GM18909 (cell line): ENCODE measurements around the gene IFI27L2.
A peak's percentile ranks its signal among the peaks of the same experiment; 100 is the strongest.
"Not testable (repeated sequence)": the region's sequence is repeated elsewhere in the genome, so short reads cannot be mapped to it uniquely, and the experiment has no call there.

Experiments used
- ATAC-seq: cut with Tn5 transposase; IDR thresholded peaks from one replicate; pipeline ENCODE4 v1.9.1; 2021; ENCODE audit warnings: mild to moderate bottlenecking; ENCODE audit not compliant: unreplicated experiment, poor library complexity

The IFI27L2 gene

GRCh38 chr14:94129111-94129757 is at the start of gene IFI27L2:
TSS of gene IFI27L2 (minus strand) at chr14:94129604. CDS start at chr14:94129564, 40 bp downstream.
- peak; percentile 86 for ATAC-seq

DNA sequence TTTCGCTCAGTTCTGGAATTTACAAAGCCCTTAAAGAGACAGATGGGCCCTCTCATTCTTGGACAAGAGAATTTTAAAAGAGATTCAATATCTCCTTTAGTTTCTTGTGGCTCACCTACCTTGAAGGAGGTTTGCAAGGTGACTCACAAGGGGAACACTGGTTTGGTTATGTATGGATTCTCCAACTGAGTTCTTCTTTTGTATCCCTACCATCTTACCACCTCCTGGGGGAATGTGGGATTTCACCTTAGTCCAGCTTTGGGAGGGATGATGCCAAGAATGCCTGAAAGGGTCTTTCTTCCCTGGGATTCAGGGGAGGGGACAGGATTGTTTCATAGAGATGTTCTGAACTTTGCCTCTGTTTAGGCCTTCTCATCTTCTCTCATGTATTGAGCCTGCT is 48.4 kb upstream of the IFI27L2 start:
- no peak for ATAC-seq

DNA sequence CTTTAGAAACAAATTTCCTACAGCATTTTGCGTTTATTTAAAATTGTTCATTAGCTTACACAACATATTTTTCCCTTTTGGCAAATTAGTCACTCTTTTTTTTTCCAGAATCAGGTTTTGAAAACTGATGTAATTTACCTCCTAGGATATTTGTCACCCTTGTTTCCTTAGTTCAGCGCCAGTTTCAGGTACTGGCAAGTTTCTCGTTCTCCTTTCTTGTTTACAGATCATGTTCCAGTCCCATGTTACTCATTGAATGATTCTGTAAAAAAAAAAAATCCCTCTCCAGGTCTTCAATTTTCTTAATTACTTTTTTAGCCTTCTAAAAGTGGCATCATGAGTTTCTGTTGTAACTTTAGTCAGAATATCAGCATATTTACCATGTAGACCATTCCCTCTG is 47.4 kb upstream of the IFI27L2 start:
- no peak for ATAC-seq

DNA sequence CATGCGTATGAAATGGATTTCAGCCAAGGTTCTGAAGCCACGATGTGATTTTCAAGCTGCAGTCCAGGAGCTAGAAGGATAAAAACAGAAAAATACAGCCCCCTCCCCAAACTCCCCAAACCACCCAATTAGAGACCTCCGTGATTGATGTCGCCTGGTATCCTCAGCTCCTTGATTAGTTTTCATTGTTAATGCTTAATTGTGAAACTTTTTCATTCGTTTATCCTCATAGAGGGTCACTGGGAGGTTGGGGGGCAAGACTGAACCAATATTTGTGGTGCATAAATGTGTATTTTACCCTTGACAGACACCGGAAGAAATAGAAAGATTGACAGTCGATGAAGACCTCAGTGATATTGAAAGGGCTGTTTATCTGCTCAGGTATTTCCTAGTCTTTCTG is 46.3 kb upstream of the IFI27L2 start:
- no peak for ATAC-seq

DNA sequence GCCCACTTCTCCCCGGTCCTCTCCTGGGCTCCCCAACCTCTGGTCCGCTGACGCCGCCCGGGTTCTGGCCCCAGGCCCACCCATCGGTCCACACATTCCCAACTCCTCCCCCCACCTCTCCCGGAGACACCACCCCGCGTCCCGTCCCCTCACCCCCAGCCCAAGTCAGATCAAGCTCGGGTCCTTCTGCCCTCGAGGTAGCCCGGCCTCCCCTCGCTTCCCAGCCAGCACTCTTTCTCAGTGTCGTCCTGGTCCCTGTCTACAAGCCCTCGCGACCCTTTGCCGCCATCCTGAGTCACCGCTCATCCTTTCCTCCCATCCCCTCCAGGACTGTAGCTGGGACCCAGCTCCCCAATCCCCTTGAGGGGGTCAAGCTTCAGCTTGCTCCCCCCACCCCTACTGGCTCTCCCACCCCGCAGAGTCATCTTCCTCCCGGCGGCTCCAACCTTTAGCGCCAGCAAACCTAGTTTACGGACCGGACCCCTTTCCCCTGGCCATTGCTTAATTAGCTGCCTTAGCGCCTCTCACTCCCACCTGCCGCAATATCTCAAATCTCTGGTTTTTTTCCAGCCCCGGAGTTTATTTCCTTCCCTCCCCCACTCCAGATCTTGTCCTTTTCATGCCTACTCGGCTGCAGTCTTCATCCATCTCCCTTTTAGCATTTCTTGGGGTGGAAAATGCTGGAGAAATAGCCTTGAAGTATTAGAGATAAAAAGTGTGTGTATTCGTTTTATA is 45.8 kb upstream of the IFI27L2 start:
- no peak for ATAC-seq

- no peak for ATAC-seq
Measured at GRCh38 chr14:94174604-94175010, 45.2 kb upstream of the IFI27L2 start.

- peak; percentile 76 for ATAC-seq
Measured at GRCh38 chr14:94173885-94174603, 44.6 kb upstream of the IFI27L2 start, which contains the start of gene PPP4R4. TSS of gene PPP4R4 (plus strand) at chr14:94174322. CDS start at chr14:94174466, 144 bp downstream.

DNA sequence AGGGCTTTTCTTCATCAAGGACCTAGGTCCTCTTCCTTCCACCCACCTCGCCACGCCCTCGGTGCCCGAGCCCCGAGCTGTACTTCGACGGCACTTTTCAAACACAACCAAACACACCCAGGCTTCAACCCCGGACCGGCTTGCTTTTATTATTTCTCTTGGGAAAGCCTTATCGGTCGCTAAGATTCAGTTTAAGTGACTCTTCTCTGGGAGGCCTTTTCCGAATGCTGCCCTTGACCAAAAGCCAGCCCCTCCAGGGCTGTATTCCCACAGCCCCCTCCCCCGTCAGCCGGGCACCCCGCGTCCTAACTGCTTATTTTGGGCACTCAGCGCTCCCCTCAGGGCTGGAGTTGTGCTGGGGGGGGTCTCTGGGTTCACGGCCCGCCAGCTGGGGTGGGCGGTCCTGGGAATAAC is 44.1 kb upstream of the IFI27L2 start:
- ATAC-seq = no peak

GRCh38 chr14:94172545-94172944 is 43.1 kb upstream of the IFI27L2 start:
- no peak for ATAC-seq

GRCh38 chr14:94171208-94171607 is 41.8 kb upstream of the IFI27L2 start:
- no peak for ATAC-seq

DNA sequence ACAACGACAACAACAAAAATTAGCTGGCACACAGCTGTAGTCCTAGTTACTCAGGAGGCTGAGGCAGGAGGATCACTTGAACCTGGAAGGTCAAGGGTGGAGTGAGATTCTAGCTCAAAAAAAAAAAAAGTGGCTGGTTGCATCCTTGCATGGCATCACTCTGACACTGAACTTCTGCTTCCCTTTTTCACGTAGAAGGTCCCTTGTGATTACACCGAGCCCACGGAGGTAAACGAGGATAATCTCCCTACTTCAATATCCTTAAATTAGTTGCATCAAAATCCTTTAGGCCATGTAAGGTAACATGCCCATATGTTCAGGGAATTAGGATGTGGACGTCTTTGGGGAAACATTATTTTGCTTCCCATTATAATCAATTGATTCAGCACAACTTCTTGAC is 40.7 kb upstream of the IFI27L2 start:
- ATAC-seq = no peak

- no peak for ATAC-seq
Measured at GRCh38 chr14:94165744-94166143, 36.3 kb upstream of the IFI27L2 start.

DNA sequence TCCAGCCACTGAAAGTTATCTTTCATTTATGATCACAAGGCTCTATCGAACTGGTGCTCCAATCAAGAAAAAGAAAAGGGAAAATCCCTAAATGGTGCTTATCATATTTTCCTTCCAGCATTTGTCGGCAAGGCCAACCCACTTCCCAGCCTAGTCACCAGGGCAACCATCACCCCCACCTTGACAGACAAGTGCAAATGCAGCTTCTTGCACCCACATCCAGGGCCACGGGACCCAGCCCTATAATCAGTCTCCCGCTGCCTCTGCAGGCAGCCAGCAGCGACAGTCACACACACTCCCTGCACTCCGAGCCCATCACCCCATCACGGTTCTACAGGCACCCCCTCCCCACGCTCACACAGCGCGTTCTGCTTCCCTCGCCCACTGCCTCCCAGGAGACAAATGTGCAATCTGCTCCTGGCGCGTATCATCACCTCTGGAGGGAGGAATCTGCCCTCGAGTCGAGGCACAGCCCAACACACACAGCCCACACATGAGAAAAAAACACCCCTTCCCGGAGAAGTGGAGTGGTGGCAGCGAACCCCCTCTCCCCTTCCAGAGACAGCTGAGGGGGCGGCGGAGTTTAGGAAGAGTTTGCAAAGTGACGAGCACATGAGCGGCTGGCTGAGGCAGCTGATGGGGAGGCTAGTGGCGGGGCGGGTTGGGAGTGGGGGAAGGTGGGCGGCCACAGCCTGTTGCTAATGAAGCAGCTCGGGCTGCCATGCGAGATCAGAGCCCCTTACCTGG is 35.5 kb upstream of the IFI27L2 start:
- ATAC-seq = no peak

GRCh38 chr14:94163796-94164195 is 34.4 kb upstream of the IFI27L2 start:
- ATAC-seq = no peak

- ATAC-seq = no peak
Measured at GRCh38 chr14:94162466-94162865, 33.1 kb upstream of the IFI27L2 start.

GRCh38 chr14:94161981-94162380 is 32.6 kb upstream of the IFI27L2 start:
- ATAC-seq = no peak

- ATAC-seq = no peak
Measured at GRCh38 chr14:94161058-94161457, 31.7 kb upstream of the IFI27L2 start.

DNA sequence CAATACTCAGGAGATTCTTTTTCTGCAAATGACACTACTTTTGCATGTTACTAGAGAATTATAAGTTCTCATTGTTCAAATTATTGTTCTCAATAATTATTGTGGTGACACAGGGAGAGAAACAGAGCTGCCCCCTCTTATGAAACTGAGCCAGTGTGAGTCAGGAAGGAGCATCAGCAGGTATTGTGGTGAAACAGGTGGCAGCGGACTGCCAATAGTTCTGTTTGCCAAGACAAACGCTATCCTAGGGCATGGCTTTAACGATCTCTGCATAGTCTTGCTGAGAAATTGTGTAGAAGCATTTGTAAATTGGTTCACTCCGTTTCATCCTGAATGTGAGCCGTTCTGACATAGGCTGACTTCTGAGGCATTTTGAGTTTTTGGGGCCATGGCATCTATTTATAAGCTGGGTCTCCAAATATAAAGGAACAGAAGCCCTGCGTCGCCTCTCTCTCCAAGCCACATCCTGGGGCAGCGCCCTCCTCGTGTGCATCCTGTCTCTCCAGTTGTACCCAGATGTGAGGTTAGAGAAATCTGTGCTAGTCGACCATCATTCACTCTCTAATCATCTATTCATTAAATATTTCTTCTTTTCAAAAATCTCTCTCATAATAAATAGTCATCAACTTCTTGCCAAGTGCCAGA is 29.0 kb upstream of the IFI27L2 start:
- no peak for ATAC-seq

DNA sequence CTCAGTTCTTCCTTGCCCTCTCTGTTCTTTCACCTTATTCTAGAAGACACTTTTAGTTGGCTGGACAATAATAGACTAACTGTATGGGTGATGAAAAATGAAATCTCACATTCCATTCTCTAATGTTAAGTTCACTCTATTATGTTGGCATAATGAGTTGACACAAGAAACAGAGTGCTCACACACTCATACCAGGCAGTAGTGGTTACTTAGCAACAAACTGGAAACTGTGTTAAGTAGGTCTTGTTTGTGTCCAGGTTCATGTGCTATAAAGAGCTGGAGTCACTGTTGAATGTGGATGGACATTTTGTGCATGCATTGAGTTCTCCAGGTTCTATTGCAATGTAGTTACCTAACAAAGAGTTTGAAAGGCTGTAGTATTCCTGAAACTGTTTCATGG is 27.8 kb upstream of the IFI27L2 start:
- no peak for ATAC-seq

DNA sequence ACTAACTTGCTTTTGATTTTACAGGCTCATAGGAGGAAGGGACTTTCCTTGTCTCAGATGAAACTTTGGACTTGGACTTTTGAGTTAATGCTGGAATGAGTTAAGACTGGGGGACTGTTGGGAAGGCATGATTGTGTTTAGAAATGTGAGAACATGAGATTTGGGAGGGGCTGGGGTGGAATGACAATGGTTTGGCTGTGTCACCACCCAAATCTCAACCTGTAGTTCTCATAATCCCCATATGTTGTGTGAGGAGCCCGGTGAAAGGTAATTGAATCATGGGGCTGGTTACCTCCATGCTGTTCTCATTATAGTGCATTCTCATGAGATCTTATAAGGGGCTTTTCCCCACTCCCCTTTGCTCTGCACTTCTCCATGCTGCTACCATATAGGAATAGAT is 26.7 kb upstream of the IFI27L2 start:
- not testable (repeated sequence) for ATAC-seq
